Measurements from ENCODE around the gene GSDME.

Gene GSDME

DNA sequence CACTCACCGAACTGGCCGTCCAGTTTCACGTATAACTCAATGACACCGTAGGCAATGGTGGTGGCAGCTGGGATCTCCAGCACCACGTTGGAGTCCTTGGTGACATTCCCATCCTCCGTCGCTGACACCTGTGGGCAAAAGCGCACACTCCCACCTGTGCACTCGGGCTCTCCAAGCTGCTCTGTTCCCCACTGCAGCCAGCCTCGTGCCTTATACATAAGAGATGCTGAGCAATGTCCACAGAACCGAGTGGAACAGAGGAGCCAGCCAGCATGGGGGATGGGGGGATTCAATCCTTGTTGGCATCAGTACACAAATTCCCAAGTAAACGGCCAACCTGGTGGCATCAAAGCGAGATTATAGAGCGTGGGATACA, 40.0 kb downstream of the GSDME start:
- H3K4me1 ChIP-seq (ENCODE audit: insufficient read depth, low read length): no peaks in the 10 kb centered on the region; the same call in 1 of the 2 replicates
- no peak overlapping the region for H3K9ac ChIP-seq (ENCODE audit: low read depth, low read length)
- no peak overlapping the region for H3K4me3 ChIP-seq (ENCODE audit: low read length)
- H3K27ac ChIP-seq (ENCODE audit: low read length): no peak overlapping the region
- H3K9me3 ChIP-seq (ENCODE audit: insufficient read depth, low read depth, low read length): no peaks in the 10 kb centered on the region
- H3K36me3 ChIP-seq (ENCODE audit: insufficient read depth, low read depth, low read length): no peaks in the 10 kb centered on the region
- H3K27me3 ChIP-seq (ENCODE audit: insufficient read depth, low read length): no peaks in the 10 kb centered on the region

DNA sequence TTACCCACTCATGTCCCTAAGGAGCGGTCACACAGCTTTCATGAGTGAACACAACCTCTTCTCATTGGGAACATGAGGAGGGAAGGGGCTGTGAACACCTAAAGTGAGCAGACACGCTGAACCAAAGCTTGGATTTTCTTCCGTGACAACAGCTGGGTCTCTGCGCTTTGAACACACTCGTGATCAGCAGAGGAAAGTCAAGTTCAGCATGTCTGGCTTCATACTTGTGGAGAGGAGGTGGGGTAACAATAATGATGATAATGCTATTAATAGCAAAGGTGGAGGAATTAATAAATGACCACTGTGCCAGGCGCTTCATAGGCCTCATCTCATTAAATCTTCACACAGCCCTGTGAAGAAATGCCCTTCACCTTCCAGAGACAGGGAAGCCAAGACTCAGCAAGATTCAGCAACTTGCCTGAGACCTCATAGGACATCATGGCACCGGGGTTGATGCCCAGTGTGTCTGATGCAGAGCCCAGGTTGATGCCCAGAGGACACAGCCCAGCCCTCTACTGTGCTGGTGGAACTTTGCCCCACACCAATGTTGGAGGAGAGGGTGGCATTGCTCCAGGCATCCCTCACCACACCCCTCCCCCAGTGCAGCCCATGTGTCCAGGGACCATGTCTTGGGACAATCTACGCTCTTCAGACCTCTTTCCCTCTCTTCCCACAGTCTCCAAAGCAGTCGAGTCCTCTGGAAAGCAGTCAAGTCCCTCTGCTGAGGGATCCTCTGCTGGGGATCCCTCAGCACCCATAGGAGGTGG, 40.6 kb downstream of the GSDME start:
- Histone ChIP-seq H3K27ac (ENCODE audit: low read length) (no peak overlapping the region), H3K36me3 (ENCODE audit: insufficient read depth, low read depth, low read length) (no peaks in the 10 kb centered on the region), H3K9ac (ENCODE audit: low read depth, low read length) (no peak overlapping the region), H3K9me3 (ENCODE audit: insufficient read depth, low read depth, low read length) (no peaks in the 10 kb centered on the region), H3K4me3 (ENCODE audit: low read length) (no peak overlapping the region), H3K27me3 (ENCODE audit: insufficient read depth, low read length) (no peaks in the 10 kb centered on the region), H3K4me1 (ENCODE audit: insufficient read depth, low read length) (no peaks in the 10 kb centered on the region; the same call in 1 of the 2 replicates)

DNA sequence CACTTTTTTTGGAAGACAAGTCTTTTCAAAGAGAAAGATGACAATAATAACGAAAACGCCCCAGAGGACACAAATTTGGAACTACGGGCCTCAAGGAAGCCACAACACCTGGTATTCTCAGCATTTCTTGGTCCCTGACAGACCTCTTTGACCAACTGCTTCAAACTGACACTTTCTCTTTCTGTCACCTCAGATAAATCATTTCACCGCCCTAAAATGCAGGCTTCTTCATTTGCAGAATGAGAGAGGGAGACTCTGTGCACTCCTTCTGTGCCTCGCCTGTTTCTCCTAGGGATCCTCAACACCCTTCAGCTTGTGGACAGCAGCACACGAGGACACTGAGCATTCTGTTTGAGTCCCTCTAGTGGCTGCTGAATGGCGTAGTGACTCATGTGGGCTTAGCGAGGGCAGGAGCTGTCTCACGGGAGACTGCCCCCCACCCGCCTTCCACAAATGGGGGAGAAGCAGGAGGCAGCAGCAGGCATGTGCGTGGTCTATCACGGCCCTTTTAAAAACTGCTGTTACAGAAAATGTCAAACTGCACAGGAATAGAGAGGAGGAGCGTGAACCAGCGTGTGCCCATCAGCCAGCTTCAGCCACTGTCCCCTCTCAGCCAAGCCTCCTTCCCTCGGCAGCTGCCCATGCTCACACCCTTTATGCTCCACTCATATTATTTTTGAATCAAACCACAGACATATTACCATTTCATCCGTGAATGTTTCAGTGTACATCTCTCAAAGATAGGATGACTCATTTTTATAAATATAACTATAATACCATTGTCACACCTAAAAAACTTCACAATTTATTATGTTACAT, 41.4 kb downstream of the GSDME start:
- Histone ChIP-seq H3K27me3 (ENCODE audit: insufficient read depth, low read length) (no peaks in the 10 kb centered on the region), H3K36me3 (ENCODE audit: insufficient read depth, low read depth, low read length) (no peaks in the 10 kb centered on the region), H3K27ac (ENCODE audit: low read length) (no peak overlapping the region), H3K9ac (ENCODE audit: low read depth, low read length) (no peak overlapping the region), H3K9me3 (ENCODE audit: insufficient read depth, low read depth, low read length) (no peaks in the 10 kb centered on the region), H3K4me3 (ENCODE audit: low read length) (no peak overlapping the region), H3K4me1 (ENCODE audit: insufficient read depth, low read length) (no peaks in the 10 kb centered on the region; the same call in 1 of the 2 replicates)

DNA sequence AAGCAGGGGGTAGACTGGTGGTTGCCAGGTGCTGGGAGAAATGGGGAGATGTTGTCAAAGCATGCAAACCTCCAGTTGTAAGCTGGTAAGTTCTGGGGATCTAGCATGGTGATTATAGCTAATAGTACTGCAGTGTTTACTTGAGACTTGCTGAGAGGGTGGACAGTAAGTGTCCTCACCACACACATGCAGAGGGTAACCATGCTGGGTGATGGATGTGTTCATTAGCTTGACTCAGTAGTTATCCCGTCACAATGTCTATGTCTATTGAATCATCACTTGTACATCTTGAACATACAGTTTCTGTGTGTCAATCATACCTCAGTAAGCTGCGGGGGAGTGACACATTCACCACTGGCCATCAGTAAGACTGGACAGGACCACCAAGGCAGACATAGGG, 42.1 kb downstream of the GSDME start:
- Histone ChIP-seq H3K4me3 (ENCODE audit: low read length) (no peak overlapping the region), H3K9me3 (ENCODE audit: insufficient read depth, low read depth, low read length) (no peaks in the 10 kb centered on the region), H3K9ac (ENCODE audit: low read depth, low read length) (no peak overlapping the region)

DNA sequence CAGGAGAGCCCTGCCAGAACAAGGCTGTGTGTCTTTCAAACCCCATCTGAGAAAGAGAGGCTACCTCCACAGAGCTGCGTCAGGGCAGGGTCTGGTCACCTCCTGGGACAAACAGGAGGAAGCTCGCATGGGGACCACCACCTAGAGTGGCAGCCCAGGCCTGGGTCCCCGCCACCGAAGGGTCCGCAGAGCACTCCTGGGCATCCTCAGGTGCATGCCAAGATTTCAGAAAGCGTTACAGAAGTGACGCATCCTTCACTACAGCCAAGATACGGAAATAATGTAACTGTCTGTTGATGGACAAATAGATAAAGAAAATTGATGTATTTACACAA, 42.6 kb downstream of the GSDME start:
- Histone ChIP-seq H3K27ac (ENCODE audit: low read length) (no peak overlapping the region), H3K9me3 (ENCODE audit: insufficient read depth, low read depth, low read length) (no peaks in the 10 kb centered on the region), H3K27me3 (ENCODE audit: insufficient read depth, low read length) (no peaks in the 10 kb centered on the region), H3K4me1 (ENCODE audit: insufficient read depth, low read length) (no peaks in the 10 kb centered on the region; the same call in 1 of the 2 replicates), H3K4me3 (ENCODE audit: low read length) (no peak overlapping the region), H3K9ac (ENCODE audit: low read depth, low read length) (no peak overlapping the region), H3K36me3 (ENCODE audit: insufficient read depth, low read depth, low read length) (no peaks in the 10 kb centered on the region)

More for the DNA sequence above, 42.1 kb downstream of the GSDME start:
- Histone ChIP-seq H3K36me3 (ENCODE audit: insufficient read depth, low read depth, low read length) (no peaks in the 10 kb centered on the region), H3K27ac (ENCODE audit: low read length) (no peak overlapping the region), H3K27me3 (ENCODE audit: insufficient read depth, low read length) (no peaks in the 10 kb centered on the region), H3K4me1 (ENCODE audit: insufficient read depth, low read length) (no peaks in the 10 kb centered on the region; the same call in 1 of the 2 replicates)

DNA sequence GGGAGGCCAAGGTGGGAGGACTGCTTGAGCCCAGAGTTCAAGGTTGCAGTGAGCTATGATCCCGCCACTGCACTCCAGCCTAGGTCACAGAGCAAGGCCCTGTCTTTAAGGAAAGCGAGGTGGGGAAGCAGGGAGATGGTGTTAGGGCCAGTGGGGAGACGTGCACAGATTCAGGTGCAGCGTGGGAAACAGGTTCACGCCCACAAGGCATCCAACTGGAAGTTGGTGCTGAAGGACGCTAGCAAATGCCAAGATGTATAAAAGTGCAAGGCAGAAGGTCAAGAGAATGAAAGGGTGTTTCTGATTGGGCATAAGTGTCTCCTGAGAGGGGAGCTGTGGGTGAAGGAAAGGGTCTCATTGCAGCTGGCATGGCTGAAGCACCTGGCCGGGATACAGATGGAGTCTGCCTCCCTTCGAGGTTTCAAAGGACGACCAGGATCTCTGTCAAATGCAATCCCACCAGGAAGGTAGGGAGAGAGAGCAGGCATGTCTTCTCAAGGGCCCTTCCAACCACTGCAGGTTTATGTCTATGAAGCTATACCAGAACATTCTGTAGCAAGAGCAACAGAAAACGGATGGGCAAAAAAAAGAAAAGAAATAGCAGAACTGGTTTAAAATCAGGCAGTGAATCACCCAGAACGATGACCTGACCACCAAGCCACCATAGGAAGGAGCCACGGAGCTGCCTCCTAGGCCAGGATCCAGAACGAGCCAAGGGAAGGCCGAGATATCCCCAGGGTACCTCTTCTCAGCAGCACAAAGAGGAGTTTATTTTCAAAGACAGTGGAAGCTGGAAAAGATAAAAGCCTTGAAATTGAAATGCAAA, 43.2 kb downstream of the GSDME start:
- H3K4me1 ChIP-seq (ENCODE audit: insufficient read depth, low read length): no peaks in the 10 kb centered on the region; the same call in 1 of the 2 replicates
- no peaks in the 10 kb centered on the region for H3K27me3 ChIP-seq (ENCODE audit: insufficient read depth, low read length)
- H3K36me3 ChIP-seq (ENCODE audit: insufficient read depth, low read depth, low read length): no peaks in the 10 kb centered on the region
- no peaks in the 10 kb centered on the region for H3K9me3 ChIP-seq (ENCODE audit: insufficient read depth, low read depth, low read length)
- no peak overlapping the region for H3K9ac ChIP-seq (ENCODE audit: low read depth, low read length)
- H3K4me3 ChIP-seq (ENCODE audit: low read length): no peak overlapping the region
- no peak overlapping the region for H3K27ac ChIP-seq (ENCODE audit: low read length)

DNA sequence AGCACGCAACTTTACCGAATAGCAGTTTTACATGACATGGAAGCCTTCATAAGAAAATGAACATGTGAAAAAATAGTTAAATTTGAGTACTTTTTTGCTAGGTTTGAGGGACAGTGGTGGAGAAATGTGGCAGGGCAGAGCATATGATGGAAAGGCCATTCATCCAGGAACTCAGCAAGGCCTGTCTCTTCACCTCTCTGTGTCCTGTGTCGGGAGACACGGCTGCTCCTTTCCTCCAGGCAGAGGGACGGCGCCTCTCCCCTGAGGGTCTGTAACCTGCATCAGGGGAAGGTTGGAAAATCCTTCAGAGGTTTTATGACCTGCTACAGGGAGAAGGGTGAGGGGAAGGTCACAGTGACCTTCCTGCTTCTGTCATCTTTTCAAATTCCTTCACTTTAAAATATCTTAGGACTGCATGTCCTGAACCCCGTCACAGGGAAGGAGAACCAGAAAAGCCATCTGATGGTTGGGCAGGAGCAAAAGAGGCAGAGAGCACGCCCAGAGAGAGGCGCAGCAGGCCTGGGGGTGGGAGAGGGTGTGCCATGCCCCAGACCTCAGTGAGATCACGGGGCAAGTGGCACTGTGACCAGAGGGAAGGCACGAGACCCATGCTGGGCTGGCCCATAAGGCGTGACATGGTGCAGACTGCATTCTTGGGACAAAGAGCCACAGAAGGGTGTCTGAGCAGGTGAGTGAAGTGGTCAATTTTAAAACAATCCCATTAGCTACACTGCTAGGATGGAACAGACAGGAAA, 44.0 kb downstream of the GSDME start:
- Histone ChIP-seq H3K9ac (ENCODE audit: low read depth, low read length) (no peak overlapping the region), H3K27ac (ENCODE audit: low read length) (no peak overlapping the region), H3K27me3 (ENCODE audit: insufficient read depth, low read length) (no peaks in the 10 kb centered on the region), H3K9me3 (ENCODE audit: insufficient read depth, low read depth, low read length) (no peaks in the 10 kb centered on the region), H3K36me3 (ENCODE audit: insufficient read depth, low read depth, low read length) (no peaks in the 10 kb centered on the region), H3K4me3 (ENCODE audit: low read length) (no peak overlapping the region), H3K4me1 (ENCODE audit: insufficient read depth, low read length) (no peaks in the 10 kb centered on the region; the same call in 1 of the 2 replicates)

DNA sequence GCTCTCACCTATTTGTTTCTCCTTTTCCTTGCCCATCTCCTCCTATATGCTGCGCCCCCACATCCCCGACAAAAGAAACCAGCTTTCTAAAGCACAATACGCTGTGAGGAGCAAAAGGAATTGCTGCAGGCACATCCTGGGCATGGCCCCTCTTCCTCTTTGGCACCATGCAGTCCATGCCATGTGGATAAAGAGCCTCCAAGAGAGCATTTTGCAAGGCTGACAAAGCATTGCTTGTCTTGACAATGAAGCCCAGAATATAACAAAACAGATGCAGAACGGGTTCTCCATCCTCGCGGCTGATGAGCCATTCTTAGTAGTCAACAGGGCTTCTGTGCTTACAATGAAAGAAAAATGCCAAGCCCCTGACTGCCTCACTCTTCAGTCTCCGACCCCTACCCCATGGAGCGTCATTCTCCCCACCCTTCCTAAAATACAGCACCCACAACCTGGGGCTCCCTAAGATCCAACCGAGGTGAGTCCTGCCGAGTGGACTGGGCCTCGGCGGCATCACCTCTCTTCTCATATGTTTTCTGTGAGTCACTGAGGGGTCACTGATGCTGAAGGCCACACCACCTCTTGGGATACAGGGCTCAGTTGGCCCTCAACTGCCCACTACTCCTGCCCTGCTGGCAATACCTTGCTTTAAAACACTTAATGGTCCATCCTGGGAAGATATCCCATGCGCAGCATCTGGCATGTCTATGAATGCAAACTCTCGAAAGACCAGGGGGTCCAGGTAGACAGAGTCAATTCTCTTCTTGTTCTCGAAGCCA, 47.5 kb downstream of the GSDME start:
- H3K27ac ChIP-seq (ENCODE audit: low read length): no peak overlapping the region
- no peak overlapping the region for H3K4me3 ChIP-seq (ENCODE audit: low read length)
- H3K9ac ChIP-seq (ENCODE audit: low read depth, low read length): no peak overlapping the region
- no peaks in the 10 kb centered on the region for H3K9me3 ChIP-seq (ENCODE audit: insufficient read depth, low read depth, low read length)
- no peaks in the 10 kb centered on the region; the same call in 1 of the 2 replicates for H3K4me1 ChIP-seq (ENCODE audit: insufficient read depth, low read length)
- no peaks in the 10 kb centered on the region for H3K27me3 ChIP-seq (ENCODE audit: insufficient read depth, low read length)
- no peaks in the 10 kb centered on the region for H3K36me3 ChIP-seq (ENCODE audit: insufficient read depth, low read depth, low read length)

DNA sequence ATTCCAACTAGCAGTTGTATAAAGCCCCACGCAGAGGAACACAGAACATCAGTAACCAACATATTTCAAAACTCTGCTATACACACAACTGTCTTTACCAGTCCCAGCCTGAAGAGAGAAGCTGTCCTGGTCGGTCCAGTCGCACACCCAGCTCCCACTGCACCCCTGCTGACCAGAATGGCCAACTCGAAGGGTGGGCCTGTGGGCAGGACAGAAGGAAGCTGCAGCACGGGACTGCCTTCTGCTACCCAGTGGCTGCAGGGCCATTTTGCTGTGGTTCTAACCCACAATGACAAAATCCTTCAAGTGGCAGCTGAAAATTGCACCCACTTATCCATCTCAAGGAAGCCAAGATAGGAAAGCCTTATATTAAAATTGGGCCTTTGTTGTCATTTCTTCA, 48.2 kb downstream of the GSDME start:
- H3K27me3 ChIP-seq (ENCODE audit: insufficient read depth, low read length): no peaks in the 10 kb centered on the region
- H3K4me3 ChIP-seq (ENCODE audit: low read length): no peak overlapping the region
- H3K4me1 ChIP-seq (ENCODE audit: insufficient read depth, low read length): no peaks in the 10 kb centered on the region; the same call in 1 of the 2 replicates
- no peak overlapping the region for H3K9ac ChIP-seq (ENCODE audit: low read depth, low read length)
- H3K36me3 ChIP-seq (ENCODE audit: insufficient read depth, low read depth, low read length): no peaks in the 10 kb centered on the region
- no peaks in the 10 kb centered on the region for H3K9me3 ChIP-seq (ENCODE audit: insufficient read depth, low read depth, low read length)
- H3K27ac ChIP-seq (ENCODE audit: low read length): no peak overlapping the region

DNA sequence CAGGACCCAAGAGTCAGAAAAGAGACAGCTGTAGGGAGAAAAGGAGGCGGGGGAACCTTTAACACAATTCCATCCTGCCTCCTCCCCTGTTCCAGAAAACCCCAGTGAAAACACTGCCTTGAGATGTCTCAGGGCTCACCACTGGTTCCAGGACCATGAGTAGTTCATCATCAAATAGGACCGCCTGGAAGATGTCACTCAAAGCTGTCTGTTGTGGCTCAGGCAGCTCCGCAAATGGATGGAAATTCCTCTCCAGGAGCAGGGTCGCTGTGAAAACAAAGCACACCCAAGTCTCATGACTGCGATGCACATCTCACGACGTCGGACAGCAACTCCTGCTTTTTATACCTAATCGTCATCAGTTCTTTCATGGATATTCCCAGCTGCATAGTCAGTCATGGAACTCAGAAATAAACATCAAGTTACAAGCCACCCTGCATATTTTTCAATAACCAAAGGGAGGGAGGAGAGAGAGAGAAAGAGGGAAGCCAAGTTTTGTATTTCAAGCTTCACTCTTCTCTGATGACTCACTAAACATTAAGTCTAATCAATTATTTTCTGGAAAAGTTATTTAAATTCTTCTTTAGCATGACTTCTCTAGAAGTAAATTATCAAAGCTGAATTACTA, 49.2 kb downstream of the GSDME start:
- Histone ChIP-seq H3K27me3 (ENCODE audit: insufficient read depth, low read length) (no peaks in the 10 kb centered on the region), H3K27ac (ENCODE audit: low read length) (no peak overlapping the region), H3K4me1 (ENCODE audit: insufficient read depth, low read length) (no peaks in the 10 kb centered on the region; the same call in 1 of the 2 replicates), H3K36me3 (ENCODE audit: insufficient read depth, low read depth, low read length) (no peaks in the 10 kb centered on the region), H3K9ac (ENCODE audit: low read depth, low read length) (no peak overlapping the region), H3K9me3 (ENCODE audit: insufficient read depth, low read depth, low read length) (no peaks in the 10 kb centered on the region), H3K4me3 (ENCODE audit: low read length) (no peak overlapping the region)
